ENCODE measurements around the gene AXL.

GRCh38 chr19:41232686-41233085 lies 13.7 kb downstream of the AXL start:
- no peak for TF ChIP-seq ETS1 (conservative IDR thresholded peaks at IDR 0.05; ENCODE audit: control insufficient read depth, low read depth, low read length)
- TF ChIP-seq NFYB (IDR thresholded peaks at IDR 0.05; ENCODE audit: extremely low read depth, insufficient read length): no peak
- no peak for TF ChIP-seq ZFP36 (IDR thresholded peaks at IDR 0.05; ENCODE audit: low read depth, low read length, partially characterized antibody)
- no peak for TF ChIP-seq POLR2B (IDR thresholded peaks at IDR 0.05; ENCODE audit: low read depth, partially characterized antibody)
- no peak for TF ChIP-seq ZNF143 (CRISPR knock-in tag; IDR thresholded peaks at IDR 0.05)
- TF ChIP-seq ZC3H4 (CRISPR knock-in tag; IDR thresholded peaks at IDR 0.05; ENCODE audit: borderline replicate concordance): no peak
- TF ChIP-seq HMG20B (CRISPR knock-in tag; IDR thresholded peaks at IDR 0.05): no peak
- TF ChIP-seq, protein P1, sequence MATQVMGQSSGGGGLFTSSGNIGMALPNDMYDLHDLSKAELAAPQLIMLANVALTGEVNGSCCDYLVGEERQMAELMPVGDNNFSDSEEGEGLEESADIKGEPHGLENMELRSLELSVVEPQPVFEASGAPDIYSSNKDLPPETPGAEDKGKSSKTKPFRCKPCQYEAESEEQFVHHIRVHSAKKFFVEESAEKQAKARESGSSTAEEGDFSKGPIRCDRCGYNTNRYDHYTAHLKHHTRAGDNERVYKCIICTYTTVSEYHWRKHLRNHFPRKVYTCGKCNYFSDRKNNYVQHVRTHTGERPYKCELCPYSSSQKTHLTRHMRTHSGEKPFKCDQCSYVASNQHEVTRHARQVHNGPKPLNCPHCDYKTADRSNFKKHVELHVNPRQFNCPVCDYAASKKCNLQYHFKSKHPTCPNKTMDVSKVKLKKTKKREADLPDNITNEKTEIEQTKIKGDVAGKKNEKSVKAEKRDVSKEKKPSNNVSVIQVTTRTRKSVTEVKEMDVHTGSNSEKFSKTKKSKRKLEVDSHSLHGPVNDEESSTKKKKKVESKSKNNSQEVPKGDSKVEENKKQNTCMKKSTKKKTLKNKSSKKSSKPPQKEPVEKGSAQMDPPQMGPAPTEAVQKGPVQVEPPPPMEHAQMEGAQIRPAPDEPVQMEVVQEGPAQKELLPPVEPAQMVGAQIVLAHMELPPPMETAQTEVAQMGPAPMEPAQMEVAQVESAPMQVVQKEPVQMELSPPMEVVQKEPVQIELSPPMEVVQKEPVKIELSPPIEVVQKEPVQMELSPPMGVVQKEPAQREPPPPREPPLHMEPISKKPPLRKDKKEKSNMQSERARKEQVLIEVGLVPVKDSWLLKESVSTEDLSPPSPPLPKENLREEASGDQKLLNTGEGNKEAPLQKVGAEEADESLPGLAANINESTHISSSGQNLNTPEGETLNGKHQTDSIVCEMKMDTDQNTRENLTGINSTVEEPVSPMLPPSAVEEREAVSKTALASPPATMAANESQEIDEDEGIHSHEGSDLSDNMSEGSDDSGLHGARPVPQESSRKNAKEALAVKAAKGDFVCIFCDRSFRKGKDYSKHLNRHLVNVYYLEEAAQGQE (IDR thresholded peaks at IDR 0.05; ENCODE audit: borderline replicate concordance): no peak
- TF ChIP-seq, protein P1 (CRISPR knock-in tag; IDR thresholded peaks at IDR 0.05; ENCODE audit: low read depth): no peak
- TF ChIP-seq, protein P2, sequence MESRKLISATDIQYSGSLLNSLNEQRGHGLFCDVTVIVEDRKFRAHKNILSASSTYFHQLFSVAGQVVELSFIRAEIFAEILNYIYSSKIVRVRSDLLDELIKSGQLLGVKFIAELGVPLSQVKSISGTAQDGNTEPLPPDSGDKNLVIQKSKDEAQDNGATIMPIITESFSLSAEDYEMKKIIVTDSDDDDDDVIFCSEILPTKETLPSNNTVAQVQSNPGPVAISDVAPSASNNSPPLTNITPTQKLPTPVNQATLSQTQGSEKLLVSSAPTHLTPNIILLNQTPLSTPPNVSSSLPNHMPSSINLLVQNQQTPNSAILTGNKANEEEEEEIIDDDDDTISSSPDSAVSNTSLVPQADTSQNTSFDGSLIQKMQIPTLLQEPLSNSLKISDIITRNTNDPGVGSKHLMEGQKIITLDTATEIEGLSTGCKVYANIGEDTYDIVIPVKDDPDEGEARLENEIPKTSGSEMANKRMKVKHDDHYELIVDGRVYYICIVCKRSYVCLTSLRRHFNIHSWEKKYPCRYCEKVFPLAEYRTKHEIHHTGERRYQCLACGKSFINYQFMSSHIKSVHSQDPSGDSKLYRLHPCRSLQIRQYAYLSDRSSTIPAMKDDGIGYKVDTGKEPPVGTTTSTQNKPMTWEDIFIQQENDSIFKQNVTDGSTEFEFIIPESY (CRISPR knock-in tag; IDR thresholded peaks at IDR 0.05): no peak
- TF ChIP-seq CCAR2 (IDR thresholded peaks at IDR 0.05; ENCODE audit: low read depth, low read length): no peak
